Measurements from ENCODE around the gene CORO1C.
A peak's percentile ranks its signal among the peaks of the same experiment; 100 is the strongest.

- no peak for TF ChIP-seq ZNF655 (CRISPR knock-in tag; IDR thresholded peaks at IDR 0.05)
- no peak for TF ChIP-seq SIN3A (IDR thresholded peaks at IDR 0.05; ENCODE audit: borderline replicate concordance in 2 of 2, control insufficient read depth in 1 of 2, low read depth in 2 of 2, low read length in 2 of 2)
- no peak for TF ChIP-seq OTX1 (CRISPR knock-in tag; IDR thresholded peaks at IDR 0.05)
- TF ChIP-seq RBM34 (IDR thresholded peaks at IDR 0.05; ENCODE audit: borderline replicate concordance, insufficient read depth, low read length), result no peak
- TF ChIP-seq, protein P1, sequence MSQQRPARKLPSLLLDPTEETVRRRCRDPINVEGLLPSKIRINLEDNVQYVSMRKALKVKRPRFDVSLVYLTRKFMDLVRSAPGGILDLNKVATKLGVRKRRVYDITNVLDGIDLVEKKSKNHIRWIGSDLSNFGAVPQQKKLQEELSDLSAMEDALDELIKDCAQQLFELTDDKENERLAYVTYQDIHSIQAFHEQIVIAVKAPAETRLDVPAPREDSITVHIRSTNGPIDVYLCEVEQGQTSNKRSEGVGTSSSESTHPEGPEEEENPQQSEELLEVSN (IDR thresholded peaks at IDR 0.05; ENCODE audit: borderline replicate concordance in 1 of 2, extremely low read depth in 1 of 2, insufficient read depth in 1 of 2, insufficient read length in 1 of 2, low read depth in 1 of 2, low read length in 1 of 2, poor library complexity in 1 of 2, severe bottlenecking in 1 of 2), result no peak
- peak; percentile 95 for TF ChIP-seq REST (IDR thresholded peaks at IDR 0.05; ENCODE audit: borderline replicate concordance)
- no peak for TF ChIP-seq REST (CRISPR knock-in tag; IDR thresholded peaks at IDR 0.05; ENCODE audit: low read depth)
- TF ChIP-seq KDM4B (IDR thresholded peaks at IDR 0.05; ENCODE audit: borderline replicate concordance in 2 of 2, low read depth in 1 of 2), result no peak
- no peak for TF ChIP-seq ATF1 (CRISPR knock-in tag; IDR thresholded peaks at IDR 0.05)
- TF ChIP-seq ATF1 (tag; IDR thresholded peaks at IDR 0.05), result 0 out of 2 replicates have a peak, but pooled peaks have one; percentile 16
- peak; percentile 12; the same call in 1 of the 2 replicates for TF ChIP-seq EP300 (IDR thresholded peaks at IDR 0.05; ENCODE audit: low read length)
- TF ChIP-seq, protein P2, sequence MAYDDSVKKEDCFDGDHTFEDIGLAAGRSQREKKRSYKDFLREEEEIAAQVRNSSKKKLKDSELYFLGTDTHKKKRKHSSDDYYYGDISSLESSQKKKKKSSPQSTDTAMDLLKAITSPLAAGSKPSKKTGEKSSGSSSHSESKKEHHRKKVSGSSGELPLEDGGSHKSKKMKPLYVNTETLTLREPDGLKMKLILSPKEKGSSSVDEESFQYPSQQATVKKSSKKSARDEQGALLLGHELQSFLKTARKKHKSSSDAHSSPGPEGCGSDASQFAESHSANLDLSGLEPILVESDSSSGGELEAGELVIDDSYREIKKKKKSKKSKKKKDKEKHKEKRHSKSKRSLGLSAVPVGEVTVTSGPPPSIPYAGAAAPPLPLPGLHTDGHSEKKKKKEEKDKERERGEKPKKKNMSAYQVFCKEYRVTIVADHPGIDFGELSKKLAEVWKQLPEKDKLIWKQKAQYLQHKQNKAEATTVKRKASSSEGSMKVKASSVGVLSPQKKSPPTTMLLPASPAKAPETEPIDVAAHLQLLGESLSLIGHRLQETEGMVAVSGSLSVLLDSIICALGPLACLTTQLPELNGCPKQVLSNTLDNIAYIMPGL (CRISPR knock-in tag; IDR thresholded peaks at IDR 0.05), result no peak
Measured at GRCh38 chr12:108664338-108665258, 66.7 kb downstream of the CORO1C start.
